GM23338 (cell line): ENCODE data around the gene OOSP4B. TPM values are rescaled to one million over a fixed set of nuclear protein-coding genes. Genes with fewer than 3 reads are reported as not detected.

ENCODE experiments used
- ATAC-seq: fragments of 200-7000 bp; cut with Tn5 transposase; 3 replicates; pipeline ENCODE4 v1.9.1; 2020
- DNase-seq: peaks from one replicate; pipeline ENCODE4 v3.0.0-alpha.2; 2015; ENCODE audit warnings: low spot score
- H2AFZ ChIP-seq: fragments of 200-600 bp; sonication (generic); 2 replicates; pipeline ENCODE4 v1.8.0; 2016; ENCODE audit warnings: antibody characterized with exemption, mild to moderate bottlenecking, moderate library complexity
- H3F3A ChIP-seq: fragments of 200-600 bp; sonication (generic); replicated peaks from 2 replicates; pipeline ENCODE4 v1.8.0; 2017; ENCODE audit warnings: antibody characterized with exemption, mixed run types, low read depth
- H3K27ac ChIP-seq: fragments of 200-600 bp; sonication (generic); 2 replicates; pipeline ENCODE4 v1.6.1; 2016; ENCODE audit warnings: low read depth
- H3K27me3 ChIP-seq: fragments of 200-600 bp; sonication (generic); 2 replicates; pipeline ENCODE4 v1.8.0; 2016; ENCODE audit warnings: mild to moderate bottlenecking, mixed run types, moderate library complexity; ENCODE audit not compliant: insufficient read depth
- H3K36me3 ChIP-seq: fragments of 200-600 bp; sonication (generic); 2 replicates; pipeline ENCODE4 v1.8.0; 2016; ENCODE audit warnings: mild to moderate bottlenecking; ENCODE audit not compliant: insufficient read depth
- H3K4me1 ChIP-seq: fragments of 200-600 bp; sonication (generic); 2 replicates; pipeline ENCODE4 v1.8.0; 2016; ENCODE audit warnings: mild to moderate bottlenecking, moderate library complexity; ENCODE audit not compliant: insufficient read depth
- H3K4me2 ChIP-seq: fragments of 200-600 bp; sonication (generic); 2 replicates; pipeline ENCODE4 v1.7.1; 2017; ENCODE audit warnings: mixed run types
- H3K4me3 ChIP-seq: fragments of 200-600 bp; sonication (generic); 2 replicates; pipeline ENCODE4 v1.6.1; 2016; ENCODE audit warnings: mixed run types
- H3K79me2 ChIP-seq: fragments of 200-600 bp; sonication (generic); replicated peaks from 2 replicates; pipeline ENCODE4 v1.8.0; 2017; ENCODE audit warnings: mild to moderate bottlenecking; ENCODE audit not compliant: insufficient read depth
- H3K9me2 ChIP-seq: fragments of 200-600 bp; sonication (generic); 2 replicates; pipeline ENCODE4 v1.8.0; 2017; ENCODE audit not compliant: insufficient read depth
- H4K20me1 ChIP-seq: fragments of 200-600 bp; sonication (generic); replicated peaks from 2 replicates; pipeline ENCODE4 v1.8.0; 2017; ENCODE audit warnings: mild to moderate bottlenecking; ENCODE audit not compliant: insufficient read depth
- H3K27ac Mint-ChIP-seq: 2 replicates; pipeline ENCODE4 v1.8.0; 2020; ENCODE audit warnings: inconsistent platforms, mild to moderate bottlenecking, moderate library complexity, mixed read lengths
- H3K27me3 Mint-ChIP-seq: 3 replicates; pipeline ENCODE4 v1.8.0; 2022; ENCODE audit warnings: low read depth, mild to moderate bottlenecking, moderate library complexity, mixed read lengths, inconsistent platforms; ENCODE audit not compliant: insufficient read depth, poor library complexity
- H3K36me3 Mint-ChIP-seq: 3 replicates; pipeline ENCODE4 v1.8.0; 2021; ENCODE audit warnings: low read depth, mild to moderate bottlenecking, inconsistent platforms, moderate library complexity, mixed read lengths
- H3K4me1 Mint-ChIP-seq: 3 replicates; pipeline ENCODE4 v1.8.0; 2020; ENCODE audit warnings: mild to moderate bottlenecking, inconsistent platforms, mixed read lengths
- H3K4me3 Mint-ChIP-seq: 3 replicates; pipeline ENCODE4 v1.8.0; 2021; ENCODE audit warnings: moderate library complexity, mild to moderate bottlenecking, inconsistent platforms, mixed read lengths
- H3K9me3 Mint-ChIP-seq: 3 replicates; pipeline ENCODE4 v1.8.0; 2020; ENCODE audit warnings: moderate library complexity, mild to moderate bottlenecking, inconsistent platforms, mixed read lengths
- CREB1 ChIP-seq: fragments of 250-450 bp; sonication (Bioruptor Pico); IDR thresholded peaks from 2 replicates; pipeline ENCODE4 v1.5.0; 2020; ENCODE audit warnings: low read depth, mild to moderate bottlenecking, moderate library complexity
- CTCF ChIP-seq, 2 experiments: fragments of 200-600 bp in 1 of 2; sonication (generic) in 1 of 2; conservative IDR thresholded peaks; 2 replicates each; pipeline versions ENCODE4 v1.5.1 to v1.6.1; 2016 to 2017; ENCODE audit warnings: antibody characterized with exemption in 2 of 2, low read depth in 2 of 2, mild to moderate bottlenecking in 2 of 2, moderate library complexity in 1 of 2
- ETS1 ChIP-seq: IDR thresholded peaks from 2 replicates; pipeline ENCODE4 v1.6.1; 2016; ENCODE audit warnings: antibody characterized with exemption
- JUNB ChIP-seq: IDR thresholded peaks from one replicate; pipeline ENCODE4 v1.6.1; 2016; ENCODE audit warnings: antibody characterized with exemption; ENCODE audit not compliant: unreplicated experiment
- NANOG ChIP-seq: IDR thresholded peaks from 2 replicates; pipeline ENCODE4 v1.6.1; 2016; ENCODE audit warnings: antibody characterized with exemption, borderline replicate concordance
- STAT1 ChIP-seq: IDR thresholded peaks from one replicate; pipeline ENCODE4 v1.6.1; 2016; ENCODE audit warnings: antibody characterized with exemption; ENCODE audit not compliant: unreplicated experiment
- ZNF114 ChIP-seq: fragments of 250-450 bp; sonication (Bioruptor Pico); IDR thresholded peaks from 2 replicates; pipeline ENCODE4 v1.5.0; 2020; ENCODE audit warnings: mild to moderate bottlenecking, moderate library complexity
- polyA plus RNA-seq: library from polyadenylated mRNA; unstranded; fragments of >200 nt; fragmentation: Nextera tagmentation; extraction: Ambion mirVana; gene quantifications from 2 replicates; pipeline ENCODE4 v1.2.1, GENCODE V29; 2016
- total RNA-seq: library from RNA; depleted of rRNA; stranded (reverse); fragments of >200 nt; shearing (Covaris generic); gene quantifications from 2 replicates; pipeline ENCODE4 v1.2.3, GENCODE V29; 2014
- TF ChIP-seq, protein P1 (sequence below): IDR thresholded peaks from one replicate; pipeline ENCODE4 v1.6.1; 2018; ENCODE audit warnings: antibody characterized with exemption; ENCODE audit not compliant: unreplicated experiment

OOSP4B gene
- total and polyA plus RNA-seq, 2 experiments from 2014 or later = not detected

- Histone ChIP-seq H3K27ac (no peak overlapping the region), H3K36me3 (no peaks in the 10 kb centered on the region), H3K4me2 (no peak overlapping the region), H2AFZ (no peak overlapping the region), H3K79me2 (no peaks in the 10 kb centered on the region), H3K9me2 (no peaks in the 10 kb centered on the region), H3K4me1 (peaks cover 5% of the 10 kb centered on the region; the same call in 1 of the 2 replicates), H3K27me3 (no peaks in the 10 kb centered on the region), H3K4me3 (no peak overlapping the region), H4K20me1 (no peaks in the 10 kb centered on the region), H3F3A (no peaks in the 10 kb centered on the region)
- TF ChIP-seq STAT1 (no peak), ETS1 (no peak), CREB1 (CRISPR knock-in tag) (no peak), ZNF114 (CRISPR knock-in tag) (no peak), CTCF (conservative IDR thresholded peaks at IDR 0.05; ENCODE audit: low read depth in 2 of 2) (no peak)
- TF ChIP-seq, protein P1, sequence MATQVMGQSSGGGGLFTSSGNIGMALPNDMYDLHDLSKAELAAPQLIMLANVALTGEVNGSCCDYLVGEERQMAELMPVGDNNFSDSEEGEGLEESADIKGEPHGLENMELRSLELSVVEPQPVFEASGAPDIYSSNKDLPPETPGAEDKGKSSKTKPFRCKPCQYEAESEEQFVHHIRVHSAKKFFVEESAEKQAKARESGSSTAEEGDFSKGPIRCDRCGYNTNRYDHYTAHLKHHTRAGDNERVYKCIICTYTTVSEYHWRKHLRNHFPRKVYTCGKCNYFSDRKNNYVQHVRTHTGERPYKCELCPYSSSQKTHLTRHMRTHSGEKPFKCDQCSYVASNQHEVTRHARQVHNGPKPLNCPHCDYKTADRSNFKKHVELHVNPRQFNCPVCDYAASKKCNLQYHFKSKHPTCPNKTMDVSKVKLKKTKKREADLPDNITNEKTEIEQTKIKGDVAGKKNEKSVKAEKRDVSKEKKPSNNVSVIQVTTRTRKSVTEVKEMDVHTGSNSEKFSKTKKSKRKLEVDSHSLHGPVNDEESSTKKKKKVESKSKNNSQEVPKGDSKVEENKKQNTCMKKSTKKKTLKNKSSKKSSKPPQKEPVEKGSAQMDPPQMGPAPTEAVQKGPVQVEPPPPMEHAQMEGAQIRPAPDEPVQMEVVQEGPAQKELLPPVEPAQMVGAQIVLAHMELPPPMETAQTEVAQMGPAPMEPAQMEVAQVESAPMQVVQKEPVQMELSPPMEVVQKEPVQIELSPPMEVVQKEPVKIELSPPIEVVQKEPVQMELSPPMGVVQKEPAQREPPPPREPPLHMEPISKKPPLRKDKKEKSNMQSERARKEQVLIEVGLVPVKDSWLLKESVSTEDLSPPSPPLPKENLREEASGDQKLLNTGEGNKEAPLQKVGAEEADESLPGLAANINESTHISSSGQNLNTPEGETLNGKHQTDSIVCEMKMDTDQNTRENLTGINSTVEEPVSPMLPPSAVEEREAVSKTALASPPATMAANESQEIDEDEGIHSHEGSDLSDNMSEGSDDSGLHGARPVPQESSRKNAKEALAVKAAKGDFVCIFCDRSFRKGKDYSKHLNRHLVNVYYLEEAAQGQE = no peak
- Mint-ChIP-seq H3K27ac (no peak overlapping the region), H3K36me3 (no peaks in the 10 kb centered on the region), H3K9me3 (peaks cover 2% of the 10 kb centered on the region; the same call in 2 of the 3 replicates), H3K4me1 (peaks cover 3% of the 10 kb centered on the region), H3K4me3 (no peak overlapping the region), H3K27me3 (peaks cover 5% of the 10 kb centered on the region)
- ATAC-seq (no peak), DNase-seq (no peak)
These were observed 42.1 kb downstream of the OOSP4B start for GRCh38 chr11:60059052-60059451.

- Histone ChIP-seq H3K27ac (no peak overlapping the region), H4K20me1 (no peaks in the 10 kb centered on the region), H3K4me3 (no peak overlapping the region), H3K36me3 (no peaks in the 10 kb centered on the region), H3K4me2 (no peak overlapping the region), H3K9me2 (no peaks in the 10 kb centered on the region), H2AFZ (no peak overlapping the region), H3K4me1 (peaks cover 5% of the 10 kb centered on the region; the same call in 1 of the 2 replicates), H3K79me2 (no peaks in the 10 kb centered on the region), H3K27me3 (no peaks in the 10 kb centered on the region), H3F3A (no peaks in the 10 kb centered on the region)
- no peak for DNase-seq
- H3K27ac Mint-ChIP-seq = no peak overlapping the region
- peaks cover 3% of the 10 kb centered on the region for H3K4me1 Mint-ChIP-seq
- no peak overlapping the region for H3K4me3 Mint-ChIP-seq
- peaks cover 2% of the 10 kb centered on the region; the same call in 2 of the 3 replicates for H3K9me3 Mint-ChIP-seq
- peaks cover 5% of the 10 kb centered on the region for H3K27me3 Mint-ChIP-seq
- H3K36me3 Mint-ChIP-seq = no peaks in the 10 kb centered on the region
- no peak for ATAC-seq
- TF ChIP-seq, protein P1 = no peak
- TF ChIP-seq CTCF (conservative IDR thresholded peaks at IDR 0.05; ENCODE audit: low read depth in 2 of 2) (no peak), NANOG (no peak), ETS1 (no peak), JUNB (no peak)
These were observed 42.7 kb downstream of the OOSP4B start for GRCh38 chr11:60059521-60060240.
